ENCODE data around the gene GSE1. TPM values are rescaled to one million over a fixed set of nuclear protein-coding genes. Genes with fewer than 3 reads are reported as not detected.

Gene GSE1
- total RNA-seq, 1 experiment from 2014 or later = 124 TPM

DNA sequence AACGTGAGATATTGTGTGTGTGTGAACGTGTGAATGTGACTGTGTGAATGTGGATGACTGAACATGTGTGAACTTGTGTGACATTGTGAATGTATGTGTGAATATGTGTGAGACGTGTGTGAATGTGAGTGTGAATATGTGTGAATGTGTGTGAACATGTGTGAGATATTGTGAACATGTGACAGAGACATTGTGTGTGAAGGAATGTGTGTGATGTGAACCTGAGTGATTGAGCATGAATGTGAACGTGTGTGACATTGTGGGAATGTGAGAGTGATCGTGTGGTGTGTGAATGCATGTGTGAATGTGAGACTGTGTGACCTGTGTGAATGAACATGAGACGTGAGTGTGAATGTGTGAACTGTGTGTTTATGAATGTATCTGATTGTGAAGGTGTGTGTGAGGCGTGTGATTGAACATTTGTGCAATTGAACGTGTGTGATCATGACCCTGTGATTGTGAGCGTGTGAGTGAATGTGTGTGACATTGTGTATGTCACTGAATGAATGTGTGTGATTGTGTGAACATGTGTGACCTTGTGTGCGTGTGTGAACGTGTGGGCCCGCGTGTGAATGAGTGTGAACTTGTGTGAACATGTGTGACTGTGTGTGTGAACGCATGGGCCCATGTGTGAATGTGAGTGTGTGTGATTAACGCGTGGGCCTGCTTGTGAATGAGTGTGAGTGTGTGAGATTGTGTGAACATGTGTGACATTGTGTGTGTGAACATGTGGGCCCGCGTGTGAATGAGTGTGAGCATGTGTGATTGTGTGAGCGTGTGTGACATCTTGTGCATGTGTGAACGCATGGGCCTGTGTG, 23.2 kb upstream of the GSE1 start:
- Mint-ChIP-seq H3K4me3 (no peak overlapping the region), H3K27me3 (ENCODE audit: low read depth) (peaks cover 13% of the 10 kb centered on the region), H3K27ac (no peak overlapping the region), H3K36me3 (no peaks in the 10 kb centered on the region), H3K9me3 (no peaks in the 10 kb centered on the region), H3K4me1 (peaks cover 58% of the 10 kb centered on the region)
- DNase-seq (ENCODE audit: low spot score) (no peak), ATAC-seq (no peak)
- CTCF ChIA-PET = no interaction called here
- POLR2A ChIA-PET = no interaction called here
- TF ChIP-seq, protein P1, sequence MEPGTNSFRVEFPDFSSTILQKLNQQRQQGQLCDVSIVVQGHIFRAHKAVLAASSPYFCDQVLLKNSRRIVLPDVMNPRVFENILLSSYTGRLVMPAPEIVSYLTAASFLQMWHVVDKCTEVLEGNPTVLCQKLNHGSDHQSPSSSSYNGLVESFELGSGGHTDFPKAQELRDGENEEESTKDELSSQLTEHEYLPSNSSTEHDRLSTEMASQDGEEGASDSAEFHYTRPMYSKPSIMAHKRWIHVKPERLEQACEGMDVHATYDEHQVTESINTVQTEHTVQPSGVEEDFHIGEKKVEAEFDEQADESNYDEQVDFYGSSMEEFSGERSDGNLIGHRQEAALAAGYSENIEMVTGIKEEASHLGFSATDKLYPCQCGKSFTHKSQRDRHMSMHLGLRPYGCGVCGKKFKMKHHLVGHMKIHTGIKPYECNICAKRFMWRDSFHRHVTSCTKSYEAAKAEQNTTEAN (CRISPR knock-in tag; IDR thresholded peaks at IDR 0.05) = peak; percentile 85; the same call in 1 of the 2 replicates
- no peak for TF ChIP-seq TEAD1 (CRISPR knock-in tag; IDR thresholded peaks at IDR 0.05)
- TF ChIP-seq, protein P2, sequence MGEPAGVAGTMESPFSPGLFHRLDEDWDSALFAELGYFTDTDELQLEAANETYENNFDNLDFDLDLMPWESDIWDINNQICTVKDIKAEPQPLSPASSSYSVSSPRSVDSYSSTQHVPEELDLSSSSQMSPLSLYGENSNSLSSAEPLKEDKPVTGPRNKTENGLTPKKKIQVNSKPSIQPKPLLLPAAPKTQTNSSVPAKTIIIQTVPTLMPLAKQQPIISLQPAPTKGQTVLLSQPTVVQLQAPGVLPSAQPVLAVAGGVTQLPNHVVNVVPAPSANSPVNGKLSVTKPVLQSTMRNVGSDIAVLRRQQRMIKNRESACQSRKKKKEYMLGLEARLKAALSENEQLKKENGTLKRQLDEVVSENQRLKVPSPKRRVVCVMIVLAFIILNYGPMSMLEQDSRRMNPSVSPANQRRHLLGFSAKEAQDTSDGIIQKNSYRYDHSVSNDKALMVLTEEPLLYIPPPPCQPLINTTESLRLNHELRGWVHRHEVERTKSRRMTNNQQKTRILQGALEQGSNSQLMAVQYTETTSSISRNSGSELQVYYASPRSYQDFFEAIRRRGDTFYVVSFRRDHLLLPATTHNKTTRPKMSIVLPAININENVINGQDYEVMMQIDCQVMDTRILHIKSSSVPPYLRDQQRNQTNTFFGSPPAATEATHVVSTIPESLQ (CRISPR knock-in tag; IDR thresholded peaks at IDR 0.05) = no peak
- 0 out of 2 replicates have a peak, but pooled peaks have one; percentile 35 for TF ChIP-seq NFE2L1 (CRISPR knock-in tag; IDR thresholded peaks at IDR 0.05)

DNA sequence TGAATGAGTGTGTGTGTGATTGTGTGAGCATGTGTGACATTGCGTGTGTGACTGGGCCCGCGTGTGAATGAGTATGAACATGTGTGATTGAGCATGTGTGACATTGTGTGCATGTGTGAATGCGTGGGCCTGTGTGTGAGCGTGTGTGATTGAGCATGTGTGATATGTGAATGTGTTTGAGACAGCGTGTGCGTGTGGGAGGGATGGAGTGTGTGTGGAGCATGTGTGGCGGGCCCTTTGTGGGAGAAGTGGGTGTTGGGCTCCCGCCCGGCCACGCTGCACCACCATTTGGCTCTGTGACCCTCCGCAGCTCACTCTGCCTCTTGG, 22.7 kb upstream of the GSE1 start:
- ATAC-seq (no peak), DNase-seq (ENCODE audit: low spot score) (no peak)
- H3K4me3 Mint-ChIP-seq = no peak overlapping the region
- H3K9me3 Mint-ChIP-seq = no peaks in the 10 kb centered on the region
- CTCF ChIA-PET = no interaction called here
- H3K36me3 Mint-ChIP-seq = no peaks in the 10 kb centered on the region
- peaks cover 7% of the 10 kb centered on the region for H3K27me3 Mint-ChIP-seq (ENCODE audit: low read depth)
- H3K27ac Mint-ChIP-seq = no peak overlapping the region
- H3K4me1 Mint-ChIP-seq = peaks cover 52% of the 10 kb centered on the region
- POLR2A ChIA-PET = no interaction called here
- TF ChIP-seq TEAD1 (CRISPR knock-in tag; IDR thresholded peaks at IDR 0.05) = no peak
- TF ChIP-seq, protein P3, sequence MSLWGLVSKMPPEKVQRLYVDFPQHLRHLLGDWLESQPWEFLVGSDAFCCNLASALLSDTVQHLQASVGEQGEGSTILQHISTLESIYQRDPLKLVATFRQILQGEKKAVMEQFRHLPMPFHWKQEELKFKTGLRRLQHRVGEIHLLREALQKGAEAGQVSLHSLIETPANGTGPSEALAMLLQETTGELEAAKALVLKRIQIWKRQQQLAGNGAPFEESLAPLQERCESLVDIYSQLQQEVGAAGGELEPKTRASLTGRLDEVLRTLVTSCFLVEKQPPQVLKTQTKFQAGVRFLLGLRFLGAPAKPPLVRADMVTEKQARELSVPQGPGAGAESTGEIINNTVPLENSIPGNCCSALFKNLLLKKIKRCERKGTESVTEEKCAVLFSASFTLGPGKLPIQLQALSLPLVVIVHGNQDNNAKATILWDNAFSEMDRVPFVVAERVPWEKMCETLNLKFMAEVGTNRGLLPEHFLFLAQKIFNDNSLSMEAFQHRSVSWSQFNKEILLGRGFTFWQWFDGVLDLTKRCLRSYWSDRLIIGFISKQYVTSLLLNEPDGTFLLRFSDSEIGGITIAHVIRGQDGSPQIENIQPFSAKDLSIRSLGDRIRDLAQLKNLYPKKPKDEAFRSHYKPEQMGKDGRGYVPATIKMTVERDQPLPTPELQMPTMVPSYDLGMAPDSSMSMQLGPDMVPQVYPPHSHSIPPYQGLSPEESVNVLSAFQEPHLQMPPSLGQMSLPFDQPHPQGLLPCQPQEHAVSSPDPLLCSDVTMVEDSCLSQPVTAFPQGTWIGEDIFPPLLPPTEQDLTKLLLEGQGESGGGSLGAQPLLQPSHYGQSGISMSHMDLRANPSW (CRISPR knock-in tag; conservative IDR thresholded peaks at IDR 0.05; ENCODE audit: low read depth) = no peak
- no peak for TF ChIP-seq NR3C1 (CRISPR knock-in tag; conservative IDR thresholded peaks at IDR 0.05; ENCODE audit: low read depth)
- no peak for TF ChIP-seq FOXK1 (CRISPR knock-in tag; IDR thresholded peaks at IDR 0.05)
- no peak for TF ChIP-seq ZNF219 (CRISPR knock-in tag; IDR thresholded peaks at IDR 0.05; ENCODE audit: borderline replicate concordance)
- TF ChIP-seq, protein P4, sequence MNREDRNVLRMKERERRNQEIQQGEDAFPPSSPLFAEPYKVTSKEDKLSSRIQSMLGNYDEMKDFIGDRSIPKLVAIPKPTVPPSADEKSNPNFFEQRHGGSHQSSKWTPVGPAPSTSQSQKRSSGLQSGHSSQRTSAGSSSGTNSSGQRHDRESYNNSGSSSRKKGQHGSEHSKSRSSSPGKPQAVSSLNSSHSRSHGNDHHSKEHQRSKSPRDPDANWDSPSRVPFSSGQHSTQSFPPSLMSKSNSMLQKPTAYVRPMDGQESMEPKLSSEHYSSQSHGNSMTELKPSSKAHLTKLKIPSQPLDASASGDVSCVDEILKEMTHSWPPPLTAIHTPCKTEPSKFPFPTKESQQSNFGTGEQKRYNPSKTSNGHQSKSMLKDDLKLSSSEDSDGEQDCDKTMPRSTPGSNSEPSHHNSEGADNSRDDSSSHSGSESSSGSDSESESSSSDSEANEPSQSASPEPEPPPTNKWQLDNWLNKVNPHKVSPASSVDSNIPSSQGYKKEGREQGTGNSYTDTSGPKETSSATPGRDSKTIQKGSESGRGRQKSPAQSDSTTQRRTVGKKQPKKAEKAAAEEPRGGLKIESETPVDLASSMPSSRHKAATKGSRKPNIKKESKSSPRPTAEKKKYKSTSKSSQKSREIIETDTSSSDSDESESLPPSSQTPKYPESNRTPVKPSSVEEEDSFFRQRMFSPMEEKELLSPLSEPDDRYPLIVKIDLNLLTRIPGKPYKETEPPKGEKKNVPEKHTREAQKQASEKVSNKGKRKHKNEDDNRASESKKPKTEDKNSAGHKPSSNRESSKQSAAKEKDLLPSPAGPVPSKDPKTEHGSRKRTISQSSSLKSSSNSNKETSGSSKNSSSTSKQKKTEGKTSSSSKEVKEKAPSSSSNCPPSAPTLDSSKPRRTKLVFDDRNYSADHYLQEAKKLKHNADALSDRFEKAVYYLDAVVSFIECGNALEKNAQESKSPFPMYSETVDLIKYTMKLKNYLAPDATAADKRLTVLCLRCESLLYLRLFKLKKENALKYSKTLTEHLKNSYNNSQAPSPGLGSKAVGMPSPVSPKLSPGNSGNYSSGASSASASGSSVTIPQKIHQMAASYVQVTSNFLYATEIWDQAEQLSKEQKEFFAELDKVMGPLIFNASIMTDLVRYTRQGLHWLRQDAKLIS (CRISPR knock-in tag; IDR thresholded peaks at IDR 0.05; ENCODE audit: borderline replicate concordance) = no peak
- TF ChIP-seq NFYB (CRISPR knock-in tag; conservative IDR thresholded peaks at IDR 0.05; ENCODE audit: low read depth) = no peak
- TF ChIP-seq NR1H2 (CRISPR knock-in tag; IDR thresholded peaks at IDR 0.05) = no peak
- TF ChIP-seq, protein P5, sequence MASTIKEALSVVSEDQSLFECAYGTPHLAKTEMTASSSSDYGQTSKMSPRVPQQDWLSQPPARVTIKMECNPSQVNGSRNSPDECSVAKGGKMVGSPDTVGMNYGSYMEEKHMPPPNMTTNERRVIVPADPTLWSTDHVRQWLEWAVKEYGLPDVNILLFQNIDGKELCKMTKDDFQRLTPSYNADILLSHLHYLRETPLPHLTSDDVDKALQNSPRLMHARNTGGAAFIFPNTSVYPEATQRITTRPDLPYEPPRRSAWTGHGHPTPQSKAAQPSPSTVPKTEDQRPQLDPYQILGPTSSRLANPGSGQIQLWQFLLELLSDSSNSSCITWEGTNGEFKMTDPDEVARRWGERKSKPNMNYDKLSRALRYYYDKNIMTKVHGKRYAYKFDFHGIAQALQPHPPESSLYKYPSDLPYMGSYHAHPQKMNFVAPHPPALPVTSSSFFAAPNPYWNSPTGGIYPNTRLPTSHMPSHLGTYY (CRISPR knock-in tag; IDR thresholded peaks at IDR 0.05) = no peak
- TF ChIP-seq CREB1 (CRISPR knock-in tag; IDR thresholded peaks at IDR 0.05) = no peak
- no peak for TF ChIP-seq ZNF232 (CRISPR knock-in tag; IDR thresholded peaks at IDR 0.05)
- TF ChIP-seq, protein P6, sequence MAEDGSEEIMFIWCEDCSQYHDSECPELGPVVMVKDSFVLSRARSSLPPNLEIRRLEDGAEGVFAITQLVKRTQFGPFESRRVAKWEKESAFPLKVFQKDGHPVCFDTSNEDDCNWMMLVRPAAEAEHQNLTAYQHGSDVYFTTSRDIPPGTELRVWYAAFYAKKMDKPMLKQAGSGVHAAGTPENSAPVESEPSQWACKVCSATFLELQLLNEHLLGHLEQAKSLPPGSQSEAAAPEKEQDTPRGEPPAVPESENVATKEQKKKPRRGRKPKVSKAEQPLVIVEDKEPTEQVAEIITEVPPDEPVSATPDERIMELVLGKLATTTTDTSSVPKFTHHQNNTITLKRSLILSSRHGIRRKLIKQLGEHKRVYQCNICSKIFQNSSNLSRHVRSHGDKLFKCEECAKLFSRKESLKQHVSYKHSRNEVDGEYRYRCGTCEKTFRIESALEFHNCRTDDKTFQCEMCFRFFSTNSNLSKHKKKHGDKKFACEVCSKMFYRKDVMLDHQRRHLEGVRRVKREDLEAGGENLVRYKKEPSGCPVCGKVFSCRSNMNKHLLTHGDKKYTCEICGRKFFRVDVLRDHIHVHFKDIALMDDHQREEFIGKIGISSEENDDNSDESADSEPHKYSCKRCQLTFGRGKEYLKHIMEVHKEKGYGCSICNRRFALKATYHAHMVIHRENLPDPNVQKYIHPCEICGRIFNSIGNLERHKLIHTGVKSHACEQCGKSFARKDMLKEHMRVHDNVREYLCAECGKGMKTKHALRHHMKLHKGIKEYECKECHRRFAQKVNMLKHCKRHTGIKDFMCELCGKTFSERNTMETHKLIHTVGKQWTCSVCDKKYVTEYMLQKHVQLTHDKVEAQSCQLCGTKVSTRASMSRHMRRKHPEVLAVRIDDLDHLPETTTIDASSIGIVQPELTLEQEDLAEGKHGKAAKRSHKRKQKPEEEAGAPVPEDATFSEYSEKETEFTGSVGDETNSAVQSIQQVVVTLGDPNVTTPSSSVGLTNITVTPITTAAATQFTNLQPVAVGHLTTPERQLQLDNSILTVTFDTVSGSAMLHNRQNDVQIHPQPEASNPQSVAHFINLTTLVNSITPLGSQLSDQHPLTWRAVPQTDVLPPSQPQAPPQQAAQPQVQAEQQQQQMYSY (CRISPR knock-in tag; IDR thresholded peaks at IDR 0.05) = no peak
- no peak for TF ChIP-seq HMGA2 (CRISPR knock-in tag; IDR thresholded peaks at IDR 0.05)
- no peak for TF ChIP-seq SMAD4 (CRISPR knock-in tag; IDR thresholded peaks at IDR 0.05)
- no peak for TF ChIP-seq EMX1 (CRISPR knock-in tag; IDR thresholded peaks at IDR 0.05)
